HUES6 (cell line): ENCODE measurements around the gene MAP3K21.
A peak's percentile ranks its signal among the peaks of the same experiment; 100 is the strongest.

Experiments
- H3K27ac ChIP-seq: 2 replicates; pipeline ENCODE4 v1.7.0; 2013; ENCODE audit warnings: low read depth, mild to moderate bottlenecking, low read length, inconsistent platforms
- H3K27me3 ChIP-seq: 2 replicates; pipeline ENCODE4 v1.6.1; 2013; ENCODE audit warnings: low read length; ENCODE audit not compliant: control insufficient read depth, insufficient read depth
- H3K36me3 ChIP-seq: 2 replicates; pipeline ENCODE4 v1.6.1; 2013; ENCODE audit warnings: low read length; ENCODE audit not compliant: control insufficient read depth, insufficient read depth
- H3K4me1 ChIP-seq: 2 replicates; pipeline ENCODE4 v1.6.1; 2013; ENCODE audit warnings: low read length; ENCODE audit not compliant: control insufficient read depth, insufficient read depth
- H3K4me3 ChIP-seq: 2 replicates; pipeline ENCODE4 v1.5.1; 2013; ENCODE audit warnings: low read depth, low read length
- H3K9ac ChIP-seq: one replicate; pipeline ENCODE4 v1.6.1; 2013; ENCODE audit warnings: mild to moderate bottlenecking, low read length
- H3K9me3 ChIP-seq: 2 replicates; pipeline ENCODE4 v1.6.1; 2013; ENCODE audit warnings: low read depth, low read length; ENCODE audit not compliant: control insufficient read depth, insufficient read depth

The MAP3K21 gene

DNA sequence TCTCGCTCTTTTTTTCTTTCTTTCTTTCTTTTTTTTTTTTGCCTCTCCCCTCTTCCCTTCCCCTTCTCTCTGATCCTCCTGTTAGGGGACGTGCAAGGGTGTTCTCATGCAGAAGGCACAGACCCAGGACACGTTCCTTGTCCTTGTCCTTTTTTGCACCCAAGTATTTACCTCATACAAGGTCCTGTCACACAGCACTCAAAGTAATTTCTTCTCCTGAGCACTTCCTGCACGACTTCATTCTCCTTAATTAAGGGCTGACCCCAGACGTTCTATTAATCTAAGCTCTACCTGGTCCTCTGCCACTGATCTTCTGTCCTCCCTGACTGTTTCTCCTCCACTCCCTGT lies 31.6 kb upstream of the MAP3K21 start:
- no peak overlapping the region for H3K9ac ChIP-seq
- no peak overlapping the region; the same call in 1 of the 2 replicates for H3K27ac ChIP-seq
- H3K4me1 ChIP-seq: peaks cover 48% of the 10 kb centered on the region
- H3K36me3 ChIP-seq: no peaks in the 10 kb centered on the region
- no peaks in the 10 kb centered on the region for H3K27me3 ChIP-seq
- H3K9me3 ChIP-seq: no peaks in the 10 kb centered on the region
- H3K4me3 ChIP-seq: peak overlapping the region; percentile 95

DNA sequence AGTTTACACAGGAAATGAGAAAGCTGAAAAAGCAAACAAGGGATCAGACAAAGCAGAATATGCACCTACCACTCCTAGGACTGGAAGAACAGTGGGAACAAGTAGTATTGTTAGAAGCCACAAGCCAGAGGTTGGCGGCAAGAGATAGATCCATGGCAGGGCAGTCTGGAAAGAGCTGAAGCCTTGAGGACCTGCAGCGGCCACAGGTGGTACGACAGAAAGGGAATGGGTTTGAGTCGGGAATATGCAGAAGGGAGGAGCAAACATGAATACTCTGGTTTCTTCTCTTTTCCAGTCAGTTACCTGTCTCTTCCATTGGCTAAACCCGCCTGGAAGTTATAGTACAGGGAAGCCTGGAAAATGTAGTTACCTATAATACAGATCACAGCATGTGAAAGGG lies 28.1 kb upstream of the MAP3K21 start:
- peaks cover 4% of the 10 kb centered on the region for H3K9me3 ChIP-seq
- peaks cover 21% of the 10 kb centered on the region for H3K4me1 ChIP-seq
- H3K27ac ChIP-seq: no peak overlapping the region
- no peak overlapping the region for H3K4me3 ChIP-seq
- H3K27me3 ChIP-seq: no peaks in the 10 kb centered on the region
- H3K36me3 ChIP-seq: no peaks in the 10 kb centered on the region
- H3K9ac ChIP-seq: no peak overlapping the region

DNA sequence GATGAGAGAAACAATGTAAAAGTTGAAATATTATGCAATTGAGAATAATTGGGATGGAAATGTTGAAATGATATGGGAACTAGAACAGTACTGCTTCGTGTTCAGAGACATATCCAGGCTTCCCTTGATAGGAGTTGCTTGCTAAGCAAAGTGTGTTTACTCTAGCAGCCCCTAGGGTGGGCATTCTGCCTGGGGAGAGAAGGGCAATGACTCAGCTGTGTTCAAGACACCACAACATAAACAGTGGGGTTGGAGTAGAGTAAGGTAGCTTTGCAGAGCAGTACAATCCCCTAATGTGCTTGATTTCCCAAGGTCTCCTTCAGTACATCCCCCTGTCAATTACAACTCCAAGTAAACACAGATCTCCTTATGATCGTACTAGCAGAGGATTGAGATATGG lies 27.2 kb upstream of the MAP3K21 start:
- Histone ChIP-seq H3K27ac (no peak overlapping the region), H3K4me3 (no peak overlapping the region), H3K4me1 (peaks cover 18% of the 10 kb centered on the region), H3K9me3 (peaks cover 4% of the 10 kb centered on the region), H3K27me3 (no peaks in the 10 kb centered on the region), H3K9ac (no peak overlapping the region), H3K36me3 (no peaks in the 10 kb centered on the region)

DNA sequence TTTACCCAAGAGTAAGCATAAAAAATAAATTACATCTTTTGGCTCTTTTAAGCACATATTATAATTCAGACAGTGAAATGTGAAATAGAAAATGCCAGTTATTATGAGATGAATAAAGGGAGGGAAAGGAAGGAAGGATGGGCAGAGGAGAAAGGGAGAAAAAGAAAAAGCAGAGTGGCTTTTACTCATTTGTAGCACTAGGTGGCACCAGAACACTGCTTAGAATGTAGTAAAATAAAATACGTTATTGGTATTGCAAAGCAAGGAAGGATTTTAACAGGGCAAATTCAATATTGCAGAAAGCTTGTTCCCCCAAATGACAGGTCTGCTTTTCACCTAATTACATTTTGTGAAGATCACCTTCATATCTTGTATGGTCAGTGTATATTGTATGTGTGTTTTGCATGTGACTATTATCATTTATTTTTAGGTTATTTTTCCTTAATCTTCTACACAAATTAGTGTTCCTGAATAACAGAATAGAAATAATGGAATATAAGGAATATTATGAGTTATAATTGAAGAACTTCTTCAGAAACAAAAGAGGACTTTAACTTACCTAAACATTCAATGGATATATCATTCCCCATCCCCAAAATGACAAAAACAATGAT lies 22.9 kb upstream of the MAP3K21 start:
- H3K27ac ChIP-seq: no peak overlapping the region
- peaks cover 5% of the 10 kb centered on the region; the same call in 1 of the 2 replicates for H3K4me1 ChIP-seq
- H3K36me3 ChIP-seq: no peaks in the 10 kb centered on the region
- no peaks in the 10 kb centered on the region for H3K27me3 ChIP-seq
- peaks cover 7% of the 10 kb centered on the region for H3K9me3 ChIP-seq
- no peak overlapping the region for H3K9ac ChIP-seq
- H3K4me3 ChIP-seq: no peak overlapping the region

DNA sequence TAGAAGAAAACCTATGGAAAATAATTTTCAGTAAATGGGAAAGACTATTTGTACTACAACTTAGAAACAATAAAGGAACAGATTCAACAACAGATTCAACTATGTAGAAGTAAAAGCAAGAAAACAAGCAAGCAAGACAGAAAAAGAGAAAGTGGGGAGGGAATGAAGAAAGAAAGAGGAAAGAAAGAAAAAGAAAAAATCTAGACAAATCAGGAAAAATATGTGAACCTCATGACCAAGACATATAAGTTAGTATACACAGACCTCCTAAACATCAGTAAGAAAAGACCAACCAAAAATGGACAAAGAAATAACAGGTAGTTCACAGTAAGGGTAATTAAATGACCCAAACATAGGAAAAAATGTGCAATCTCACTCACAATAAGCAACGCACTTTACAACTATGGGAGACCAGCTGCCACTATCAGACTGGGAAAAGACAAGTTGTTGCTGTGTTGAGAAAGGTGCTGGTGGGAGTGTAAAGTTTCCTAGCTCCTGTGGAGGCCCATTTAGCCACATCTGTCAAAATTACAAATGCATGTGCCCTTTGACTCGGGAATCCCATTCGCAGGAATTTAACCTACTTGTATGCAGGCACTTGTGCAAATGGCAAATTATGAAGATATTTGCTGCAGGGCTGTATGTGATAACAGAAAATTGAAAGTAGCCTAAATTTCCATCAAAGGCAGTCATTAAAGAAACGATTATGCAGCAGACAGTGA lies 13.9 kb upstream of the MAP3K21 start:
- Histone ChIP-seq H3K9me3 (0 out of 2 replicates have a peak, but pooled peaks cover 2% of the 10 kb centered on the region), H3K27ac (no peak overlapping the region), H3K9ac (no peak overlapping the region), H3K36me3 (no peaks in the 10 kb centered on the region), H3K27me3 (no peaks in the 10 kb centered on the region), H3K4me3 (no peak overlapping the region), H3K4me1 (no peaks in the 10 kb centered on the region)

DNA sequence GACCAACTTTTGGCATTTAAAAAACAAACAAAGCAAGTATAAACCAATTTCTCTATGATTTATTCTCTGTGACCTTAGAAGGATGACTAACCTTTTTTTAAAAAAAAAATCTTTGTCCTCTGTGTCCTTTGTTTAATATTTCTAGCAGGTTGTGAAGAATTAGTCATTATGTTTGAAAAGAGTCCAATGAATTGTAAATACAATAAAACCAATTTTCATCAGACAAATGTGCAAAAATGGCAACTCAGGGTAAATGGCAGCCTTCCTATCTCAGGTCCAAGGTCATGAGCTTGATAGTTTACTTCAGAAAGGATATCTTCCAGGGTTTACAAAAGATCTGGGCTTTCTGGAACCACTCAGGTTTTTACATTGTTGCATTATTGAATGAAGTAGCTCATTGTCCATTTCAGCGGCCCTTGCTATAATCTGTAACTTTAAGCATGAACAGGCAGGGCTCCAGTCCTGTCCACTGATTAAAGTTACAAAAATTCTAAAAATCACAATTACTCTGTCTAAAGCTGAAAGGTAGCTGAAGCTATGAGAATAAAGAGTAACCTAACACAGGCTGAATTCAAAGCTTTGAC lies 11.7 kb upstream of the MAP3K21 start:
- Histone ChIP-seq H3K27me3 (no peaks in the 10 kb centered on the region), H3K4me1 (no peaks in the 10 kb centered on the region), H3K9ac (no peak overlapping the region), H3K4me3 (no peak overlapping the region), H3K27ac (no peak overlapping the region), H3K9me3 (no peaks in the 10 kb centered on the region), H3K36me3 (no peaks in the 10 kb centered on the region)

DNA sequence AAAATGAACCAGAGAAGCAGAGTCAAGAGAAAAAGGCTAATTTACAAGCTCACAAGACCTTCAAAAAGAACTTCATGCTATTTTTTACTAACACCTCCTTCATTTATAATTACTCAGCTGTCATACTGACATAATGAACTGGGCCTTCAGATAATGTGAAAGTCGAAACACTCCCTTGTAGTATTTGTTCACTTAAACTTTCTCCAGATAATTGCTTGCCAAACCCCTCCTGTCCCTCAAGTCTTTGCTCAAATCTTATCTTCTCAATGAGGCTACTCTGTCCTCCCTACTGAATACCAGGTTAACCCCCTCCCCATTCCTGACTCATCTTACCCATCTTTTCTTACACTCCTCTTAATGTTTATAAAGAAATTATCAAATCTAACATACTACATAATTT lies 11.1 kb upstream of the MAP3K21 start:
- no peaks in the 10 kb centered on the region for H3K36me3 ChIP-seq
- no peaks in the 10 kb centered on the region for H3K27me3 ChIP-seq
- no peaks in the 10 kb centered on the region for H3K4me1 ChIP-seq
- no peak overlapping the region for H3K4me3 ChIP-seq
- H3K27ac ChIP-seq: no peak overlapping the region
- no peaks in the 10 kb centered on the region for H3K9me3 ChIP-seq
- no peak overlapping the region for H3K9ac ChIP-seq

DNA sequence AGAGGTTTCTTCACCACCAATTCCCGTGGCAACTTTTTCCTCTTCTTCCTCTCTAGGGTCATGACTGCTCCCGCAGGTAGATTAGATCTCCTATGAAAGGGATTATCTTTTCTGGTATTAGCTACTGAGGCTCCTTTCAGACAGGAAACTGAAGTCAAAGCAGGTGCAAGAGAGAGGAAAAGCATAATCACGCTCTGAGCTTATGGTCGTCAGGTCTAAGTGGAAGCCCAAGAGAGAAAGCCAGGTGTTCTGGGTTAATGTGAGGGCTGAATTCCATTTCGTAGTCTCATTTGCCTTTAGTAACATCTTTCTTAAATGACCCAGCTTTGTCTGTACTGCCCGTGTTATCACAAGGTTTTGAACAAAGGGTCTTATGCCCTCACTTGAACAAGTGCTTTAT lies 8.3 kb upstream of the MAP3K21 start:
- Histone ChIP-seq H3K36me3 (no peaks in the 10 kb centered on the region), H3K27me3 (no peaks in the 10 kb centered on the region), H3K4me1 (no peaks in the 10 kb centered on the region), H3K9ac (no peak overlapping the region), H3K9me3 (no peaks in the 10 kb centered on the region), H3K27ac (no peak overlapping the region), H3K4me3 (no peak overlapping the region)

DNA sequence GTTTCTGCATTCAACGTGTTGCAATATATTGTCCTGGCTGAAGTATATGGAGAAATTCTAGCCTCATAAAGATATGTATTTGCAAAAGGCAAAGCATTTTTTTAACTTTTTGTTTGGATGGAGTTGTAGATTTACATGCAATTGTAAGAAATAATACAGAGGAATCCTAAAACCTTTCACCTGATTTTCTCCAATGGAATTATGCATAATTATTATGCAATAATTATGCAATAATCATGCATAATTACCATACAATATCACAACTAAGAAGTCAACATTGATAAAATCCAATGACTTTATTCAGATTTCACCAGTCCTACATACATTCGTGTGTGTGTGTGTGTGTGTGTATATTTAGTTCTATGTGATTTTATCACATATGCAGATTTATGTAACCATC lies 7.5 kb upstream of the MAP3K21 start:
- H3K4me1 ChIP-seq: no peaks in the 10 kb centered on the region
- H3K4me3 ChIP-seq: no peak overlapping the region
- H3K36me3 ChIP-seq: no peaks in the 10 kb centered on the region
- H3K27ac ChIP-seq: no peak overlapping the region
- H3K9me3 ChIP-seq: no peaks in the 10 kb centered on the region
- no peaks in the 10 kb centered on the region for H3K27me3 ChIP-seq
- no peak overlapping the region for H3K9ac ChIP-seq

DNA sequence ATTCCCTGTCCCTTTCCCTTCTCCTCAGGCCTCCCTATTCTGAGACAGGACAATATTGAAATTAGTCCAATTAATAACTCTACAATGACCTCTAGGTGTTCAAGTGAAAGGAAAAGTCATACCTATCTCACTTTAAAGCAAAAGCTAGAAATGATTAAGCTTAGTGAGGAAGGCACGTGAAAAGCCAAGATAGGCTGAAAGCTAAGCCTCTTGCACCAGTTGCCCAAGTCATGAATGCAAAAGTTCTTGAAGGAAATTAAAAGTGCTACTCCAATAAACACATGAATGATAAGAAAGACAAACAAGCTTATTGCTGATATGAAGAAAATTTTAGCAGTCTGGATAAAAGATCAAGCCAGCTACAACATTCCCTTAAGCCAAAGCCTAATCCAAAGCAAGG lies 3.8 kb upstream of the MAP3K21 start:
- Histone ChIP-seq H3K27me3 (peaks cover 25% of the 10 kb centered on the region), H3K9ac (no peak overlapping the region), H3K4me1 (peaks cover 2% of the 10 kb centered on the region; the same call in 1 of the 2 replicates), H3K4me3 (no peak overlapping the region), H3K36me3 (no peaks in the 10 kb centered on the region), H3K27ac (no peak overlapping the region), H3K9me3 (no peaks in the 10 kb centered on the region)

DNA sequence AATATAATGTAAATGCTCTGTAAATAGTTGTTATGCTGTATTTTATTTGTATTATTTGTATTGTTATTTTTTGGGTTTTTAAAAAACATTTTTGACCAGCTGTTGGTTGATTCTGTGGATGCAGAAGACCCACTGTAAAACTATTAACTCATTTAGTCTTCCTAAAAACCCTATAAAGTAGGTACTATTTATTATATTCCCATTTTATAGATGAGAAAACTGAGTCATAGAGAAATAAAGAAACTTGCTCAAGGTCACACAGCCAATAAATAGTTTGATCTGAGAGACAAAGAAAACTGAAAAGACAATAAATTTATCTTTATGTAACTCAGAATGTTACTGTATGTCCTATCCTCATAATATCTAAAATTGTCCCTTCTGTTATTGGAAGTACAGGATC lies 1.2 kb upstream of the MAP3K21 start:
- peak overlapping the region; percentile 71; the same call in 1 of the 2 replicates for H3K4me3 ChIP-seq

More for the DNA sequence above, 1.2 kb upstream of the MAP3K21 start:
- H3K9ac ChIP-seq: no peak overlapping the region
- H3K36me3 ChIP-seq: no peaks in the 10 kb centered on the region
- peaks cover 36% of the 10 kb centered on the region for H3K27me3 ChIP-seq
- H3K27ac ChIP-seq: no peak overlapping the region
- H3K9me3 ChIP-seq: no peaks in the 10 kb centered on the region
- peaks cover 14% of the 10 kb centered on the region for H3K4me1 ChIP-seq
